B cell (primary cell): ENCODE results near the gene CAPN15. TPM values are rescaled to one million over a fixed set of nuclear protein-coding genes. Genes with fewer than 3 reads are reported as not detected.

Experiments used
- ATAC-seq: fragments of 200-7000 bp; cut with Tn5 transposase; one replicate; pipeline ENCODE4 v1.10.0; 2021; ENCODE audit warnings: low read depth, mild to moderate bottlenecking, moderate number of reproducible peaks, moderate library complexity
- CTCF ChIA-PET: fragments of 350-600 bp; sonication (Branson Sonifier 250); formaldehyde crosslinking; loops from one replicate; lab custom pipeline; 2021; ENCODE audit warnings: antibody characterized with exemption, inconsistent platforms; lab: Charles Lee
- POLR2A ChIA-PET: fragments of 350-600 bp; sonication (Branson Sonifier 250); formaldehyde crosslinking; loops from one replicate; lab custom pipeline; 2021; ENCODE audit warnings: antibody characterized with exemption; lab: Charles Lee
- DNase-seq: peaks from one replicate; pipeline ENCODE4 v3.0.0; 2013
- H2AFZ ChIP-seq: 2 replicates; pipeline ENCODE4 v1.6.1; 2012; ENCODE audit warnings: mild to moderate bottlenecking, low read depth, low read length; ENCODE audit not compliant: insufficient read depth, poor library complexity, severe bottlenecking
- H3K27ac ChIP-seq, 2 donors: 1 replicate in 1 of 2; 2 replicates in 1 of 2; pipeline ENCODE4 v1.5.1; 2012 to 2013; ENCODE audit warnings: low read length in 2 of 2, mild to moderate bottlenecking in 2 of 2, moderate library complexity in 1 of 2
- H3K27me3 ChIP-seq, 4 experiments: fragments of 200-600 bp in 1 of 4; sonication (generic) in 1 of 4; replicated peaks in 1 of 4; 1 replicate in 2 of 4; 2 replicates in 2 of 4; pipeline versions ENCODE4 v1.6.1 to v1.7.0; 2013 to 2016; ENCODE audit warnings: low read length in 3 of 4, mild to moderate bottlenecking in 2 of 4, mixed read lengths in 1 of 4, moderate library complexity in 1 of 4; ENCODE audit not compliant: insufficient read depth in 4 of 4, control insufficient read depth in 3 of 4; ENCODE audit errors: control extremely low read depth in 1 of 4
- H3K36me3 ChIP-seq, 2 experiments: replicated peaks in 1 of 2; 1 replicate in 1 of 2; 2 replicates in 1 of 2; pipeline versions ENCODE4 v1.6.1 to v1.7.1; 2013; ENCODE audit warnings: low read length in 1 of 2; ENCODE audit not compliant: insufficient read depth in 2 of 2, control insufficient read depth in 1 of 2; ENCODE audit errors: control extremely low read depth in 1 of 2, extremely low read depth in 1 of 2
- H3K4me1 ChIP-seq, 2 donors: fragments of 200-600 bp in 1 of 2; sonication (generic) in 1 of 2; 1 replicate in 1 of 2; 2 replicates in 1 of 2; pipeline versions ENCODE4 v1.5.1 to v1.6.1; 2013 to 2017; ENCODE audit warnings: low read length in 2 of 2; ENCODE audit not compliant: control insufficient read depth in 2 of 2, insufficient read depth in 2 of 2
- H3K4me2 ChIP-seq: replicated peaks from 2 replicates; pipeline ENCODE3; 2012; ENCODE audit warnings: mild to moderate bottlenecking, low read depth, low read length; ENCODE audit not compliant: poor library complexity, severe bottlenecking
- H3K4me3 ChIP-seq, 5 experiments: fragments of 200-600 bp in 1 of 5; sonication (generic) in 1 of 5; 1 replicate in 3 of 5; 2 replicates in 2 of 5; pipeline versions ENCODE4 v1.5.1 to v1.7.0; 2011 to 2016; ENCODE audit warnings: low read length in 4 of 5, mild to moderate bottlenecking in 4 of 5, low read depth in 2 of 5, control low read depth in 1 of 5, moderate library complexity in 1 of 5; ENCODE audit not compliant: insufficient read depth in 1 of 5; ENCODE audit errors: control extremely low read depth in 1 of 5, extremely low read depth in 1 of 5
- H3K79me2 ChIP-seq: fragments of 200-600 bp; sonication (generic); one replicate; pipeline ENCODE4 v1.6.0; 2016; ENCODE audit warnings: low read length; ENCODE audit not compliant: control insufficient read depth, insufficient read depth
- H3K9ac ChIP-seq: fragments of 200-600 bp; sonication (generic); 2 replicates; pipeline ENCODE4 v1.6.1; 2017; ENCODE audit warnings: mild to moderate bottlenecking, low read length, moderate library complexity
- H3K9me3 ChIP-seq, 3 donors: one replicate each; pipeline versions ENCODE4 v1.6.1 to v1.7.1; 2013; ENCODE audit warnings: low read length in 2 of 3; ENCODE audit not compliant: control insufficient read depth in 2 of 3, insufficient read depth in 1 of 3; ENCODE audit errors: control extremely low read depth in 1 of 3
- H4K20me1 ChIP-seq: 2 replicates; pipeline ENCODE4 v1.6.0; 2012; ENCODE audit warnings: mild to moderate bottlenecking, low read length; ENCODE audit not compliant: insufficient read depth, control insufficient read depth, poor library complexity, severe bottlenecking
- H3K27ac Mint-ChIP-seq: one replicate; pipeline ENCODE4 v1.8.0; 2021; ENCODE audit warnings: mixed read lengths
- H3K27me3 Mint-ChIP-seq: one replicate; pipeline ENCODE4 v1.8.0; 2021; ENCODE audit warnings: mixed read lengths
- H3K4me1 Mint-ChIP-seq: one replicate; pipeline ENCODE4 v1.8.0; 2021; ENCODE audit warnings: mixed read lengths
- H3K4me3 Mint-ChIP-seq: one replicate; pipeline ENCODE4 v1.8.0; 2021; ENCODE audit warnings: mixed read lengths
- H3K9me3 Mint-ChIP-seq: one replicate; pipeline ENCODE4 v1.8.0; 2022; ENCODE audit warnings: mixed read lengths; ENCODE audit not compliant: insufficient read depth
- CTCF ChIP-seq: fragments of 200-600 bp; IDR thresholded peaks from one replicate; pipeline ENCODE4 v1.8.0; 2022; ENCODE audit warnings: antibody characterized with exemption, mild to moderate bottlenecking
- EZH2 ChIP-seq: IDR thresholded peaks from 2 replicates; pipeline ENCODE4 v1.6.1; 2012; ENCODE audit warnings: borderline replicate concordance, low read depth, mild to moderate bottlenecking, moderate library complexity, low read length; ENCODE audit not compliant: insufficient read depth, poor library complexity, severe bottlenecking
- WGBS: methylation state at CpG from one replicate; pipeline ENCODE4 v1.1.5; 2013; ENCODE audit warnings: missing lambda C conversion rate; ENCODE audit not compliant: insufficient coverage; 5-methylcytosine and 5-hydroxymethylcytosine counted together
- intact Hi-C: fragments of 100-400 bp; cut with micrococcal nuclease; formaldehyde crosslinking; loops from one replicate; pipeline ENCODE4 v1.10.0; 2022
- polyA plus RNA-seq: library from polyadenylated mRNA; depleted of rRNA; stranded (reverse); fragments of >200 nt; gene quantifications from 2 replicates; pipeline ENCODE4 v1.2.3, GENCODE V29; 2012
- total RNA-seq, 2 donors: library from RNA; stranded (reverse); fragments of 120-200 nt in 1 of 2; gene quantifications; 1 replicate in 1 of 2; 2 replicates in 1 of 2; pipeline versions ENCODE4 v1.2.3 to v1.2.4, GENCODE V29; 2013 to 2022

CAPN15 gene
- total and polyA plus RNA-seq, 2 donors (not counting 1 experiment from before 2014, with no cell fraction given) = 67.2 to 77.2 TPM

- Histone ChIP-seq H4K20me1 (peaks cover 44% of the 10 kb centered on the region), H3K4me3 (no peak overlapping the region), H3K27ac (no peak overlapping the region), H3K9me3 (no peaks in the 10 kb centered on the region), H3K79me2 (peaks cover 72% of the 10 kb centered on the region), H3K36me3 (peaks cover 0 to 2% of the 10 kb centered on the region in 2 experiments), H2AFZ (no peak overlapping the region), H3K4me1 (peaks cover 8 to 15% of the 10 kb centered on the region in 2 donors), H3K9ac (no peak overlapping the region), H3K4me2 (no peak overlapping the region), H3K27me3 (no peaks in the 10 kb centered on the region)
- H3K4me1 Mint-ChIP-seq = peaks cover 37% of the 10 kb centered on the region
- TF ChIP-seq CTCF = no peak
- no peak for TF ChIP-seq EZH2
- intact Hi-C loops = no loop called here
- 91% methylated on average over 16 of the region's 16 CpGs for WGBS
- DNase-seq = no peak
- CTCF ChIA-PET = interaction anchor here (0.5 to 1.1 kb wide), 3 partner anchors 17 to 161 kb away, joined by 3 to 4 read pairs (median 4); no protein-coding TSS in a partner anchor
- H3K27ac Mint-ChIP-seq = no peak overlapping the region
- ATAC-seq = no peak
- H3K4me3 Mint-ChIP-seq = no peak overlapping the region
- H3K9me3 Mint-ChIP-seq = no peaks in the 10 kb centered on the region
- POLR2A ChIA-PET = interaction anchor here (0.5 to 0.6 kb wide), 3 partner anchors 61 to 219 kb away, joined by 3 to 4 read pairs (median 4); partner anchors contain the start of gene RHBDL1
- no peaks in the 10 kb centered on the region for H3K27me3 Mint-ChIP-seq
Measured at GRCh38 chr16:593807-594206, 66.3 kb downstream of the CAPN15 start.

GRCh38 chr16:595094-595528 is 67.6 kb downstream of the CAPN15 start:
- Histone ChIP-seq H4K20me1 (peaks cover 46% of the 10 kb centered on the region), H3K4me3 (no peak overlapping the region), H2AFZ (no peak overlapping the region), H3K36me3 (peaks cover 0 to 9% of the 10 kb centered on the region in 2 experiments), H3K4me1 (peaks cover 8 to 15% of the 10 kb centered on the region in 2 donors), H3K9ac (no peak overlapping the region), H3K4me2 (no peak overlapping the region), H3K79me2 (peaks cover 74% of the 10 kb centered on the region), H3K27ac (no peak overlapping the region), H3K27me3 (no peaks in the 10 kb centered on the region), H3K9me3 (peaks cover 0 to 7% (median 0%) of the 10 kb centered on the region in 3 donors)
- H3K4me1 Mint-ChIP-seq = peaks cover 34% of the 10 kb centered on the region
- no peaks in the 10 kb centered on the region for H3K9me3 Mint-ChIP-seq
- no peak overlapping the region for H3K27ac Mint-ChIP-seq
- ChIA-PET POLR2A (no interaction called here), CTCF (no interaction called here)
- no peak for DNase-seq
- TF ChIP-seq EZH2 = no peak
- TF ChIP-seq CTCF = no peak
- WGBS = 91% methylated on average over 12 of the region's 18 CpGs
- H3K4me3 Mint-ChIP-seq = no peak overlapping the region
- intact Hi-C loops = no loop called here
- H3K27me3 Mint-ChIP-seq = no peaks in the 10 kb centered on the region
- no peak for ATAC-seq
